ENCODE data around the gene CPT1B. TPM values are rescaled to one million over a fixed set of nuclear protein-coding genes. Genes with fewer than 3 reads are reported as not detected.

The CPT1B gene
- total RNA-seq, 5 donors from 2014 or later (not counting 1 experiment from before 2014, with no cell fraction given) = 61.9 to 113 (median 94.5) TPM

DNA sequence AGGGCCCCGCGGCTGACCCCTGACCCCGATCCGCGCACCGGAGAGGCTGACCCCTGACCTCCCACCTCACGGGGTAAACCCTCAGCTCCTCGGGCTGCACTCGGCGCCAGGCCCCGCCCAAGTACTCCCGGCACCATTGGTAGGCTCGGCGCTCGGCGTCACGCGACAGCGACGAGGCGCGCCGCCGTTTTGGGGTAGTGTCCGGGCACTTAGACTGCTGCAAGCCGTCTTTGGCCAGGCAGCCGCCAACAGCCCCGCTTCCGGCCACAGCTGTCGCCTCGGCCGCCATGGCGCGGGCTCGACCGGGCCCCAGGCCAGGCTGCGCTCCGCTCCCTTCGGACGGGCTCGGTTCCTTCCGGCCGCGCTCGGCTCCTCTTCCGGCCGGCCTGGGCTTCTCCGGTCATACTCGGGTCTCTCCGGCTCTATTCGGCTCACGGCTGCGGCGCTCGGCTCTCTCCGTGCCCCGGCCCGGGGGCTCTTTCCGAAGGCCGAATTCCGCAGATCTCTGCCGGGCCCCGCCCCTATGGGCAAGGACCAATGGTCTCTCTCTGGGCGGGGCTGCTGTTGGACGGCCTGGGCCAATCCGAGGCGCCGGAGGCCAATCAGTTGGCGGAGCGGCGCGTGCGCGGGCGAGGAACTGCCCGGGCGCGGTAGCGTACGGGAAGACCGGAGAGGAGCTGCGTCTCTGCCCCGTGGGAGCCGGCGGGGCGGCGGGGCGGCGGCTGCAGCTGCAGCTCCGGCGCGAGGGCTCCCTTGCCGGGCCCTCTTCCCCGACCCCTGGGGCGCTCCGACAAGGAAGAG lies 4.5 kb upstream of the CPT1B start, which contains the start of gene CHKB:
TSS of gene CHKB (minus strand) at position 357 of the 801 bp plus-strand sequence. CDS start at position 289, 68 bp downstream.
- peak; percentile 90 to 96 (median 94) for ATAC-seq (replicated peaks in 1 of 4)
- CTCF ChIA-PET = interaction anchor here in 1 of 2 donors (0.6 to 1.6 kb wide), 4 partner anchors 32 to 217 kb away, joined by 3 to 5 read pairs (median 4); partner anchors contain the start of genes KLHDC7B and SCO2
- H3K4me3 Mint-ChIP-seq = peak within 1 kb of the TSS; percentile 84 to 93 (median 91)

DNA sequence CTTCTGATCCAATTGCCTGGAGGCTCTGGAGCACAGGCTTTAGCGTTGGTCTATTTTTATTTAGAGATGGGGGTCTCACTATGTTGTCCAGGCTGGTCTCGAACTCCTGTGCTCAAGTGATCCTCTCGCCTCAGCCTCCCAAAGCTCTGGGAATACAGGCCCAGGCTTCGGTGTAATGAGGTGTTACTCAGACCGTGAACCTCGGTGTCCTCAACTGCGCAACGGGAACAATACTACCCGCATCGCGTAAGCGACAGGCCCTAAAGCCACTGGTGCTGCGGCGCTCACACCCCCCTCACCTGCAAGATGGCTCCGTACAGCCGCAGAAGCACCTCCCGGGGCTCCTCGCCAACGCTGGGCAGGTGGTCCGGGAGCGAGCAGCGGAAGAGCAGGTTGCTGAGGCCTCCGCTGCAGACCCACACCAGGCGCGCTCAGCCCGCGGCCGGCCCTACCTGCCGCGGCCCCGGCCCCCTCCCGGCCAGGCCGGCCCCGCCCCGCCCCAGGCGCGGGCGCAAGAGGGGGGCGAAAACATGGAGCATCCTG lies 3.8 kb upstream of the CPT1B start:
- Histone ChIP-seq H3K4me1 (ENCODE audit: control insufficient read depth in 1 of 2, extremely low read depth in 1 of 2, insufficient read depth in 2 of 2, low read length in 2 of 2) (peaks cover 8 to 37% of the 10 kb centered on the region in 2 experiments), H3K9me3 (no peaks in the 10 kb centered on the region), H3K27ac (ENCODE audit: low read length) (peak overlapping the region; percentile 81), H3K36me3 (ENCODE audit: control insufficient read depth in 2 of 2, extremely low read depth in 1 of 2, insufficient read depth in 1 of 2, low read length in 1 of 2) (peaks cover 0 to 7% of the 10 kb centered on the region in 2 donors), H3K4me3 (ENCODE audit: control insufficient read depth in 1 of 2, extremely low read depth in 1 of 2, low read length in 1 of 2) (peak overlapping the region; percentile 68 to 75), H3K27me3 (replicated peaks in 1 of 2; ENCODE audit: control insufficient read depth in 2 of 2, extremely low read depth in 1 of 2, insufficient read depth in 2 of 2, low read length in 1 of 2) (no peaks in the 10 kb centered on the region)
- peak in 23 of 35 experiments; percentile 15 to 55 (median 26) for DNase-seq
- Mint-ChIP-seq H3K36me3 (peaks cover 12% of the 10 kb centered on the region), H3K27me3 (no peaks in the 10 kb centered on the region), H3K9me3 (no peaks in the 10 kb centered on the region), H3K27ac (peak overlapping the region; percentile 65 to 82), H3K4me3 (peak overlapping the region; percentile 84 to 93 (median 91)), H3K4me1 (peaks cover 24 to 40% (median 31%) of the 10 kb centered on the region in 3 donors)
- ChIA-PET POLR2A (interaction anchor here (0.5 to 0.6 kb wide), 2 partner anchors 47 to 56 kb away, joined by 3 to 6 read pairs; no protein-coding TSS in a partner anchor), CTCF (interaction anchor here in 1 of 2 donors (0.6 to 1.6 kb wide), 3 partner anchors 32 to 57 kb away, joined by 3 to 5 read pairs (median 4); partner anchors contain the start of gene SCO2)
- WGBS (ENCODE audit: insufficient coverage) = 3% methylated on average over 35 of the region's 39 CpGs
- ATAC-seq (replicated peaks in 1 of 4) = peak in 1 of 4 experiments; percentile 2

More for the DNA sequence above, 4.5 kb upstream of the CPT1B start, which contains the start of gene CHKB:
- H3K4me1 Mint-ChIP-seq = peaks cover 17 to 34% (median 26%) of the 10 kb centered on the region in 3 donors
- WGBS (ENCODE audit: insufficient coverage) = under 1% methylated on average over 96 of the region's 96 CpGs
- H3K27me3 ChIP-seq (replicated peaks in 1 of 2; ENCODE audit: control insufficient read depth in 2 of 2, extremely low read depth in 1 of 2, insufficient read depth in 2 of 2, low read length in 1 of 2) = no peaks in the 10 kb centered on the region
- H3K27ac Mint-ChIP-seq = peak within 1 kb of the TSS; percentile 90 to 92
- H3K4me3 ChIP-seq (ENCODE audit: control insufficient read depth in 1 of 2, extremely low read depth in 1 of 2, low read length in 1 of 2) = peak within 1 kb of the TSS; percentile 68 to 75
- peaks cover 0 to 7% of the 10 kb centered on the region in 2 donors for H3K36me3 ChIP-seq (ENCODE audit: control insufficient read depth in 2 of 2, extremely low read depth in 1 of 2, insufficient read depth in 1 of 2, low read length in 1 of 2)
- peaks cover 8 to 30% of the 10 kb centered on the region in 2 experiments for H3K4me1 ChIP-seq (ENCODE audit: control insufficient read depth in 1 of 2, extremely low read depth in 1 of 2, insufficient read depth in 2 of 2, low read length in 2 of 2)
- H3K36me3 Mint-ChIP-seq = peaks cover 12% of the 10 kb centered on the region
- H3K9me3 ChIP-seq = no peaks in the 10 kb centered on the region
- peak within 1 kb of the TSS; percentile 81 for H3K27ac ChIP-seq (ENCODE audit: low read length)
- POLR2A ChIA-PET = interaction anchor here in 1 of 2 donors (0.6 kb wide), 1 partner anchor 57 kb away, joined by 3 read pairs; no protein-coding TSS in a partner anchor
- peak; percentile 95 to 99 (median 97) for DNase-seq
- no peaks in the 10 kb centered on the region for H3K27me3 Mint-ChIP-seq
- H3K9me3 Mint-ChIP-seq = no peaks in the 10 kb centered on the region

DNA sequence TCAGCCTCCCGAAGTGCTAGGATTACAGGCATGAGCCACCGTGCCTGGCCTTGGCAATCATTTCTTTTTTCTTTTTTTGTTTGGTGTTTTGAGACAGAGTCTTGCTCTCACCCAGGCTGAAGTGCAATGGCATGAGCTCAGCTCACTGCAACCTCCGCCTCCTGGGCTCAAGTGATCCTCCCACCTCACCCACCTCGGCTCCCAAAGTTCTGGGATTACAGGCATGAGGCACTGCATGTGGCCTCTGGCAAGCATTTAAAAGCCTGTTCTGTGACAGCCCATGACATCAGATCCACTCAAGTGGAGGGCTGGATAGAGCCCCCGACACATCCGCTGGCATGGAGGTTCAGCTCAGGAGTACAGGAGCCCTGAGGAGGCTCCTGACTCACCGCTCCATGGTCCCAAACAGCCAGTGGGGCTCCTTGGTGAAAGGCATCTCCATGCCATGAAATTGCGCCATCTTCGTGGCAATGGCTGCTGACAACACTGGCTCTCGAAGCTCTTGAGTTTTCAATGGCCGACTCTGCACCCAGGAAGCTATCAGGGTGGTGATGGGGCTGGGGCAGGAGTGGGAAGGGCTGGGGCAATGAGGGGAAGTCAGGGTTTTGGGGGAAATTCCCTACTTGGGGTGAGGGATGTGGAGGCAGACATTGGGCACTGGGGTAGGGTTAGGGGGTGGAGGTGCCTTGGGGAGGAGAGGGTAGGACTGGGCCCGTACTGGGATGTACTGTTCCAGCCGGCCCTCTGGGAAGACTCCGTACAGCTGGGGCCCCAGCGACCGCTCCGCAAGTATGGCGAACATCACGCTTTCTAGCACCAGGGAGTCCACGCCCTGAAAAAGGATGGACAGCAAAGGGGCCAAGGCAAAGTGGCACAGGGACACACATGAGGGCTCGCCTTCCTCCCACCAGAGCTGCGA lies 3.1 kb upstream of the CPT1B start:
- ATAC-seq (replicated peaks in 1 of 4) = no peak
- peak overlapping the region; percentile 65 to 82 for H3K27ac Mint-ChIP-seq
- DNase-seq = no peak
- H3K27me3 ChIP-seq (replicated peaks in 1 of 2; ENCODE audit: control insufficient read depth in 2 of 2, extremely low read depth in 1 of 2, insufficient read depth in 2 of 2, low read length in 1 of 2) = no peaks in the 10 kb centered on the region
- peak overlapping the region; percentile 81 for H3K27ac ChIP-seq (ENCODE audit: low read length)
- H3K4me3 Mint-ChIP-seq = peak overlapping the region; percentile 84 to 93 (median 84)
- H3K36me3 ChIP-seq (ENCODE audit: control insufficient read depth in 2 of 2, extremely low read depth in 1 of 2, insufficient read depth in 1 of 2, low read length in 1 of 2) = peaks cover 1 to 7% of the 10 kb centered on the region in 2 donors
- H3K4me3 ChIP-seq (ENCODE audit: control insufficient read depth in 1 of 2, extremely low read depth in 1 of 2, low read length in 1 of 2) = peak overlapping the region; percentile 68 to 75
- H3K9me3 ChIP-seq = no peaks in the 10 kb centered on the region
- no peaks in the 10 kb centered on the region for H3K27me3 Mint-ChIP-seq
- WGBS (ENCODE audit: insufficient coverage) = 88% methylated on average over 15 of the region's 22 CpGs
- no peaks in the 10 kb centered on the region for H3K9me3 Mint-ChIP-seq
- CTCF ChIA-PET = interaction anchor here (0.6 to 0.9 kb wide), 3 partner anchors 16 to 55 kb away, joined by 4 to 10 read pairs (median 4); partner anchors contain the start of gene SCO2 (in 1 of the 2)
- H3K4me1 Mint-ChIP-seq = peaks cover 24 to 40% (median 32%) of the 10 kb centered on the region in 3 donors
- H3K36me3 Mint-ChIP-seq = peaks cover 12% of the 10 kb centered on the region
- H3K4me1 ChIP-seq (ENCODE audit: control insufficient read depth in 1 of 2, extremely low read depth in 1 of 2, insufficient read depth in 2 of 2, low read length in 2 of 2) = peaks cover 8 to 37% of the 10 kb centered on the region in 2 experiments
- POLR2A ChIA-PET = interaction anchor here in 1 of 2 donors (0.5 kb wide), 1 partner anchor 47 kb away, joined by 6 read pairs; no protein-coding TSS in a partner anchor

DNA sequence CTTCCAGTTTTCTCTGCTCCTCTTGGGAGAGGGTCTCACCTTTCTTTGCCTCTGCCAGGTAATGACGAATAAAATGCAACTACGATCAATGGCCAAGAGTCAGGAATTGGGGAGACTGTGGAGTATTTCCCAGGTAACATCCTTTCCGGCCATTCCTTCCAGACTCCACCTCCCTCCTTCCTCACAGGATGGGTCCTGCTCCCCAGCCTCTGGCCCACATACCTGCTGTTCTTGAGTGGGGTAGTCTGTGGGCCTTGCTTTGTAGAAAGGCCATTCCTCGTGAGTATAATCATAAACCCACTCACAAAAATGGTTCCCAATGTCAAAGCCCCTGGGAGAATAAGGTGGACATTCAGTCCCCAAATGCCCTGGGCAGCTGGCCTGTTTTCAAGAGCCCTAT lies 1.5 kb upstream of the CPT1B start:
- Mint-ChIP-seq H3K36me3 (peaks cover 16% of the 10 kb centered on the region), H3K27ac (peak overlapping the region in 1 of 2 donors; percentile 31), H3K4me1 (peaks cover 24 to 40% (median 32%) of the 10 kb centered on the region in 3 donors), H3K4me3 (peak overlapping the region in 1 of 3 donors; percentile 45), H3K9me3 (no peaks in the 10 kb centered on the region), H3K27me3 (no peaks in the 10 kb centered on the region)
- POLR2A ChIA-PET = no interaction called here
- Histone ChIP-seq H3K4me1 (ENCODE audit: control insufficient read depth in 1 of 2, extremely low read depth in 1 of 2, insufficient read depth in 2 of 2, low read length in 2 of 2) (peaks cover 8 to 37% of the 10 kb centered on the region in 2 experiments), H3K27me3 (replicated peaks in 1 of 2; ENCODE audit: control insufficient read depth in 2 of 2, extremely low read depth in 1 of 2, insufficient read depth in 2 of 2, low read length in 1 of 2) (no peaks in the 10 kb centered on the region), H3K4me3 (ENCODE audit: control insufficient read depth in 1 of 2, extremely low read depth in 1 of 2, low read length in 1 of 2) (no peak overlapping the region), H3K9me3 (no peaks in the 10 kb centered on the region), H3K27ac (ENCODE audit: low read length) (no peak overlapping the region), H3K36me3 (ENCODE audit: control insufficient read depth in 2 of 2, extremely low read depth in 1 of 2, insufficient read depth in 1 of 2, low read length in 1 of 2) (peaks cover 7% of the 10 kb centered on the region in 2 donors)
- DNase-seq (no peak), ATAC-seq (replicated peaks in 1 of 4) (no peak)
- CTCF ChIA-PET = no interaction called here
- WGBS (ENCODE audit: insufficient coverage) = no CpG with 5 or more reads among the region's 4 CpGs

DNA sequence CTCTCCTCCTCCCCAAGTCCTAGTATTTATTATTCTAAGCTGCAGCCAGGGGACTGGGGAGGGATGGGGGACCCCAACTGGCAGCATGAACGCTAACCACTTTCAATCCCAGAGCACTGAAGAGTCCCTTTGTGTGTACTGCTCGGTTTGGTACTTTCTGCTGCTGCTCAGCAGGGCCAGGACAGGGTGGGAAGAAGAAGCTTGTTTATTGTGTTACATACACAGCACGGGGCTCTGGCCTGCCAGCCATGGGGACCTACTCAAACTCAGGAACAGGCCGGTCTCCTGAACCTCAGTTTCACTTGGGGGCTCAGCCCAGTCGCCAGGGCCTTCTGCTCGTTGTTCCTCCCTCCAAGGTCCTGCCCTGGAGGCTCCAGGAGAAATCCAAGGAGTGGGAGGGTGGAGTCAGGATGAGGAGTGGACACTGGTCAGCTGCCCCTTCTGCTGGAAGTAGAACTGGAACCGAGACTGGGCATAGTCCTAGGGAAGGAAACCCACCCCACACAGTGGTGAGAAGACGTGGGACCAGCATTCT lies 616 bp upstream of the CPT1B start:
- Mint-ChIP-seq H3K27me3 (no peaks in the 10 kb centered on the region), H3K4me3 (no peak overlapping the region), H3K4me1 (peaks cover 24 to 38% (median 29%) of the 10 kb centered on the region in 3 donors), H3K27ac (no peak overlapping the region), H3K9me3 (no peaks in the 10 kb centered on the region), H3K36me3 (peaks cover 16% of the 10 kb centered on the region)
- Histone ChIP-seq H3K4me1 (ENCODE audit: control insufficient read depth in 1 of 2, extremely low read depth in 1 of 2, insufficient read depth in 2 of 2, low read length in 2 of 2) (peaks cover 8 to 35% of the 10 kb centered on the region in 2 experiments), H3K36me3 (ENCODE audit: control insufficient read depth in 2 of 2, extremely low read depth in 1 of 2, insufficient read depth in 1 of 2, low read length in 1 of 2) (peaks cover 9 to 10% of the 10 kb centered on the region in 2 donors), H3K4me3 (ENCODE audit: control insufficient read depth in 1 of 2, extremely low read depth in 1 of 2, low read length in 1 of 2) (no peak overlapping the region), H3K27me3 (replicated peaks in 1 of 2; ENCODE audit: control insufficient read depth in 2 of 2, extremely low read depth in 1 of 2, insufficient read depth in 2 of 2, low read length in 1 of 2) (no peaks in the 10 kb centered on the region), H3K9me3 (no peaks in the 10 kb centered on the region), H3K27ac (ENCODE audit: low read length) (no peak overlapping the region)
- ChIA-PET POLR2A (no interaction called here), CTCF (no interaction called here)
- ATAC-seq (replicated peaks in 1 of 4) (no peak), DNase-seq (no peak)
- 93% methylated on average over 5 of the region's 8 CpGs for WGBS (ENCODE audit: insufficient coverage)

All from T-cell (primary cell).